Smooth muscle cell (in vitro differentiated cells): ENCODE measurements around the gene LSM14B. TPM values are rescaled to one million over a fixed set of nuclear protein-coding genes. Genes with fewer than 3 reads are reported as not detected.

Source experiments
- DNase-seq: peaks from one replicate; lab custom pipeline; 2025; ENCODE audit not compliant: unreplicated experiment; lab: John Stamatoyannopoulos, UW
- H2AFZ ChIP-seq: fragments of 200-600 bp; sonication (generic); 2 replicates; pipeline ENCODE4 v1.6.0; 2016; ENCODE audit warnings: antibody characterized with exemption, low read depth, mild to moderate bottlenecking
- H3F3A ChIP-seq: fragments of 200-600 bp; sonication (generic); 2 replicates; pipeline ENCODE4 v1.6.0; 2017; ENCODE audit warnings: antibody characterized with exemption, low read depth
- H3K27ac ChIP-seq: fragments of 200-600 bp; sonication (generic); 2 replicates; pipeline ENCODE4 v1.5.1; 2016; ENCODE audit warnings: low read depth, mild to moderate bottlenecking
- H3K27me3 ChIP-seq: fragments of 200-600 bp; sonication (generic); 2 replicates; pipeline ENCODE4 v1.6.1; 2016; ENCODE audit warnings: low read depth, mild to moderate bottlenecking
- H3K36me3 ChIP-seq: fragments of 200-600 bp; sonication (generic); 2 replicates; pipeline ENCODE4 v1.5.1; 2016; ENCODE audit warnings: low read depth
- H3K4me1 ChIP-seq: fragments of 200-600 bp; sonication (generic); 2 replicates; pipeline ENCODE4 v1.5.1; 2016; ENCODE audit warnings: low read depth
- H3K4me2 ChIP-seq: fragments of 200-600 bp; sonication (generic); 2 replicates; pipeline ENCODE4 v1.6.0; 2016; ENCODE audit warnings: mild to moderate bottlenecking
- H3K4me3 ChIP-seq: fragments of 200-600 bp; sonication (generic); 2 replicates; pipeline ENCODE4 v1.5.1; 2016; ENCODE audit warnings: mild to moderate bottlenecking
- H3K79me2 ChIP-seq: fragments of 200-600 bp; sonication (generic); 2 replicates; pipeline ENCODE4 v1.6.0; 2016; ENCODE audit warnings: low read depth, mild to moderate bottlenecking
- H3K9ac ChIP-seq: fragments of 200-600 bp; sonication (generic); 2 replicates; pipeline ENCODE4 v1.6.0; 2016; ENCODE audit warnings: low read depth
- H3K9me3 ChIP-seq: fragments of 200-600 bp; sonication (generic); replicated peaks from 2 replicates; pipeline ENCODE4 v1.5.1; 2016; ENCODE audit warnings: low read depth
- H4K20me1 ChIP-seq: fragments of 200-600 bp; sonication (generic); 2 replicates; pipeline ENCODE4 v1.6.0; 2016; ENCODE audit warnings: low read depth
- WGBS: methylation state at CpG from one replicate; pipeline ENCODE4 v1.1.7; 2016; ENCODE audit warnings: low lambda C conversion rate; 5-methylcytosine and 5-hydroxymethylcytosine counted together
- polyA plus RNA-seq: library from polyadenylated mRNA; unstranded; fragments of >200 nt; fragmentation: Nextera tagmentation; extraction: Ambion mirVana; gene quantifications from 2 replicates; pipeline ENCODE4 v1.2.1, GENCODE V29; 2016
- total RNA-seq: library from RNA; depleted of rRNA; stranded (reverse); fragments of >200 nt; gene quantifications from 2 replicates; pipeline ENCODE4 v1.2.3, GENCODE V29; 2014
- TF ChIP-seq, protein P1 (sequence below): fragments of 200-600 bp; sonication (generic); IDR thresholded peaks from 2 replicates; pipeline ENCODE4 v1.5.1; 2017; ENCODE audit warnings: borderline replicate concordance, mild to moderate bottlenecking, antibody characterized with exemption; ENCODE audit not compliant: insufficient read depth, poor library complexity, severe bottlenecking

Gene LSM14B
- total and polyA plus RNA-seq, 2 experiments from 2014 or later: 5.6 to 21.5 TPM

DNA sequence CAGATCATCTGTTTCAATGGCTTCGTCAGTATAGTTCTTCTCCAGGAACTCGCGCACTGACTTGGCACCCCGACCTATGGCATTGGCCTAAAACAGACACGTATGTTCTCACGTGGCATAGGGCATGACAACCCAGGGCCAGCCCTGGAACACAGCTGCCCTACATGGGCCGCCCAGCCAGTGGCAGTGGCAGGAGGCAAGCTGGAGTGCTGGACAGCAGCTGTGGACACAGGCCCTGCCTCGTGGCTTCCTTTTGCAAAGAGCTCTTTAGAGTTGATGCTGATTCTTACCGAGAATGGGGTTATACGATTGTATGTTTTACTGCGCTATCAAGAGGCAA, 15.9 kb downstream of the LSM14B start:
- Histone ChIP-seq H3K9me3 (no peaks in the 10 kb centered on the region), H3K4me1 (peaks cover 11% of the 10 kb centered on the region), H2AFZ (no peak overlapping the region), H3K27me3 (no peaks in the 10 kb centered on the region), H3K36me3 (no peaks in the 10 kb centered on the region), H3K27ac (no peak overlapping the region), H3K4me3 (no peak overlapping the region), H3K9ac (no peak overlapping the region), H3K79me2 (peaks cover 41% of the 10 kb centered on the region), H3K4me2 (no peak overlapping the region), H4K20me1 (peaks cover 80% of the 10 kb centered on the region), H3F3A (peaks cover 61% of the 10 kb centered on the region)
- TF ChIP-seq, protein P1, sequence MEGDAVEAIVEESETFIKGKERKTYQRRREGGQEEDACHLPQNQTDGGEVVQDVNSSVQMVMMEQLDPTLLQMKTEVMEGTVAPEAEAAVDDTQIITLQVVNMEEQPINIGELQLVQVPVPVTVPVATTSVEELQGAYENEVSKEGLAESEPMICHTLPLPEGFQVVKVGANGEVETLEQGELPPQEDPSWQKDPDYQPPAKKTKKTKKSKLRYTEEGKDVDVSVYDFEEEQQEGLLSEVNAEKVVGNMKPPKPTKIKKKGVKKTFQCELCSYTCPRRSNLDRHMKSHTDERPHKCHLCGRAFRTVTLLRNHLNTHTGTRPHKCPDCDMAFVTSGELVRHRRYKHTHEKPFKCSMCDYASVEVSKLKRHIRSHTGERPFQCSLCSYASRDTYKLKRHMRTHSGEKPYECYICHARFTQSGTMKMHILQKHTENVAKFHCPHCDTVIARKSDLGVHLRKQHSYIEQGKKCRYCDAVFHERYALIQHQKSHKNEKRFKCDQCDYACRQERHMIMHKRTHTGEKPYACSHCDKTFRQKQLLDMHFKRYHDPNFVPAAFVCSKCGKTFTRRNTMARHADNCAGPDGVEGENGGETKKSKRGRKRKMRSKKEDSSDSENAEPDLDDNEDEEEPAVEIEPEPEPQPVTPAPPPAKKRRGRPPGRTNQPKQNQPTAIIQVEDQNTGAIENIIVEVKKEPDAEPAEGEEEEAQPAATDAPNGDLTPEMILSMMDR: no peak
- 94% methylated on average over 11 of the region's 11 CpGs for WGBS
- no peak for DNase-seq

DNA sequence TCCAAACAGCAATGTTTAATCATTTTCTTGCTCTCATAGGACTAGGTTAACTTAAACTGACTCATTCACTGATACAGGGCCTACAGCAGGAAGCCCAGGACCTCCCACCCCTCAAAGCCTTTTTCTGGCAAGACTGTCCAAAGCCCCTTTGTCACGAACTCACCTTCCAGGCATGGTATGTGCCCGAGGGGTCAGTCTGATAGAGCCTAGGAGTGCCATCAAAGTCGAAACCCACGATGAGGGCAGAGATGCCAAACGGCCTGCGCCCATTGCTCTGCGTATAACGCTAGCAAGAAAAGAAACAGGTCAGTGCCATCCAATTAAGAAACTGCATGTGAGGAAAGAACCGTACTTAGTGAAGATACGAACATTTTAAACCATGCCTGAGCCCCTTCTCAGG, 16.6 kb downstream of the LSM14B start:
- no peak overlapping the region for H3K4me3 ChIP-seq
- peaks cover 61% of the 10 kb centered on the region for H3F3A ChIP-seq
- H3K4me1 ChIP-seq: peaks cover 11% of the 10 kb centered on the region
- no peaks in the 10 kb centered on the region for H3K27me3 ChIP-seq
- H4K20me1 ChIP-seq: peaks cover 76% of the 10 kb centered on the region
- 97% methylated on average over 10 of the region's 10 CpGs for WGBS
- no peak overlapping the region for H3K9ac ChIP-seq
- H3K36me3 ChIP-seq: no peaks in the 10 kb centered on the region
- no peak for DNase-seq
- no peak overlapping the region for H2AFZ ChIP-seq
- no peak overlapping the region for H3K27ac ChIP-seq
- H3K9me3 ChIP-seq: no peaks in the 10 kb centered on the region
- no peak overlapping the region for H3K4me2 ChIP-seq
- H3K79me2 ChIP-seq: peaks cover 41% of the 10 kb centered on the region
- TF ChIP-seq, protein P1: no peak

DNA sequence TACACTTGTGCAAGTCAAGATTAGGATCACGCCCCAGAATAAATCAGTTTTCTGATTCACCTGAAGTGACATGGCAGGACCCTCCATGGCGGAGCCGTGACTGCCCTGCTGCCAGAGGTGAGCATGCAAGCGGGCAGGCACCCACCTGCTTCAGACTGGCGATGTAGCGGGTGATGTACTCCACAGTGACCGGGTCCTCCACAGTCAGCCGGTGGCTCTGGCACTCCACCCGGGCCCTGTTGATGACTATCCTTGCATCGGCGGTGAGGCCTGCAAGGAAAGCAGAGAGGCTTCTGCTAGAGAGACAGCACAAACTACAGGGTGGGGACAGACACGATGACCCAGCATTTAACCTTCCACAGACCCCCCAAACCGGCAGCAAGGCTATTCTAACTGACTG, 17.4 kb downstream of the LSM14B start:
- TF ChIP-seq, protein P1: no peak
- no peak overlapping the region for H3K4me3 ChIP-seq
- DNase-seq: no peak
- H3K79me2 ChIP-seq: peaks cover 44% of the 10 kb centered on the region
- no peak overlapping the region for H2AFZ ChIP-seq
- peaks cover 13% of the 10 kb centered on the region for H3K4me1 ChIP-seq
- no peak overlapping the region for H3K9ac ChIP-seq
- H3K9me3 ChIP-seq: no peaks in the 10 kb centered on the region
- H3K27me3 ChIP-seq: no peaks in the 10 kb centered on the region
- H3K4me2 ChIP-seq: no peak overlapping the region
- no peak overlapping the region for H3K27ac ChIP-seq
- WGBS: 97% methylated on average over 13 of the region's 13 CpGs
- no peaks in the 10 kb centered on the region for H3K36me3 ChIP-seq
- peaks cover 82% of the 10 kb centered on the region for H4K20me1 ChIP-seq
- peaks cover 61% of the 10 kb centered on the region for H3F3A ChIP-seq

- DNase-seq: no peak
- peaks cover 86% of the 10 kb centered on the region for H4K20me1 ChIP-seq
- TF ChIP-seq, protein P1: no peak
- peaks cover 58% of the 10 kb centered on the region for H3K79me2 ChIP-seq
- no peak overlapping the region for H3K9ac ChIP-seq
- no peaks in the 10 kb centered on the region for H3K36me3 ChIP-seq
- no peaks in the 10 kb centered on the region for H3K9me3 ChIP-seq
- 96% methylated on average over 7 of the region's 7 CpGs for WGBS
- H3K27ac ChIP-seq: peak overlapping the region; percentile 36
- H2AFZ ChIP-seq: no peak overlapping the region
- peaks cover 48% of the 10 kb centered on the region for H3F3A ChIP-seq
- peak overlapping the region; percentile 65 for H3K4me3 ChIP-seq
- H3K27me3 ChIP-seq: no peaks in the 10 kb centered on the region
- H3K4me2 ChIP-seq: peak overlapping the region; percentile 88
- peaks cover 18% of the 10 kb centered on the region for H3K4me1 ChIP-seq
These were observed 18.7 kb downstream of the LSM14B start for GRCh38 chr20:62141043-62141396.
